OCI-M1 (cell line): ENCODE results near the gene ANGEL2.
"Not testable (repeated sequence)": the region's sequence is repeated elsewhere in the genome, so short reads cannot be mapped to it uniquely, and the experiment has no call there.

Experiments used
- DNase-seq: peaks from one replicate; lab custom pipeline; 2025; lab: John Stamatoyannopoulos, UW

ANGEL2 gene

GRCh38 chr1:213015099-213016050 lies at the start of gene ANGEL2:
TSS of gene ANGEL2 (minus strand) at chr1:213015867. CDS start at chr1:213015671, 196 bp downstream.
- peak; percentile 99 for DNase-seq

GRCh38 chr1:213061263-213061662 lies 45.6 kb upstream of the ANGEL2 start:
- no peak for DNase-seq

- no peak for DNase-seq
Observed at GRCh38 chr1:213060836-213061235, 45.2 kb upstream of the ANGEL2 start.

GRCh38 chr1:213057264-213058059 lies 41.8 kb upstream of the ANGEL2 start:
- peak; percentile 80 for DNase-seq

- DNase-seq = peak; percentile 58
Observed at GRCh38 chr1:213055767-213056166, 40.1 kb upstream of the ANGEL2 start.

GRCh38 chr1:213054733-213055591 lies 39.3 kb upstream of the ANGEL2 start:
- DNase-seq = peak; percentile 93

- no peak for DNase-seq
Observed at GRCh38 chr1:213054142-213054541, 38.5 kb upstream of the ANGEL2 start.

GRCh38 chr1:213053455-213053854 lies 37.8 kb upstream of the ANGEL2 start:
- DNase-seq = peak; percentile 70

GRCh38 chr1:213051881-213052202 lies 36.2 kb upstream of the ANGEL2 start:
- no peak for DNase-seq

- peak; percentile 99 for DNase-seq
Observed at GRCh38 chr1:213051127-213051880, 35.6 kb upstream of the ANGEL2 start, which contains the start of gene RPS6KC1. TSS of gene RPS6KC1 (plus strand) at chr1:213051241. CDS start at chr1:213051405, 164 bp downstream.

- DNase-seq = no peak
Observed at GRCh38 chr1:213050745-213051126, 35.1 kb upstream of the ANGEL2 start.

- DNase-seq = peak; percentile 79
Observed at GRCh38 chr1:213049232-213049631, 33.6 kb upstream of the ANGEL2 start.

- peak; percentile 95 for DNase-seq
Observed at GRCh38 chr1:213045321-213046226, 29.9 kb upstream of the ANGEL2 start.

- DNase-seq = peak; percentile 65
Observed at GRCh38 chr1:213041443-213041842, 25.8 kb upstream of the ANGEL2 start.

GRCh38 chr1:213035573-213035972 lies 19.9 kb upstream of the ANGEL2 start:
- DNase-seq = no peak

- DNase-seq = no peak
Observed at GRCh38 chr1:213034713-213035112, 19.0 kb upstream of the ANGEL2 start.

GRCh38 chr1:213032651-213033050 lies 17.0 kb upstream of the ANGEL2 start:
- DNase-seq = no peak

GRCh38 chr1:213027024-213027423 lies 11.4 kb upstream of the ANGEL2 start:
- DNase-seq = not testable (repeated sequence)

- no peak for DNase-seq
Observed at GRCh38 chr1:213020016-213020415, 4.3 kb upstream of the ANGEL2 start.

- DNase-seq = no peak
Observed at GRCh38 chr1:213019450-213019849, 3.8 kb upstream of the ANGEL2 start.
